ENCODE results near the gene CLHC1.

The CLHC1 gene

GRCh38 chr2:55148269-55148668, 83.8 kb downstream of the CLHC1 start:
- Histone ChIP-seq H3K36me3 (ENCODE audit: insufficient read depth, low read length) (no peaks in the 10 kb centered on the region), H4K20me1 (ENCODE audit: insufficient read depth, low read length) (no peaks in the 10 kb centered on the region), H3K9me3 (ENCODE audit: low read length) (no peaks in the 10 kb centered on the region), H3K4me3 (ENCODE audit: low read depth, low read length, poor library complexity, severe bottlenecking) (no peak overlapping the region), H3K27ac (ENCODE audit: low read depth, low read length, poor library complexity, severe bottlenecking) (no peak overlapping the region), H3K79me2 (ENCODE audit: insufficient read depth, low read length) (no peaks in the 10 kb centered on the region), H3K4me2 (ENCODE audit: low read length) (no peak overlapping the region), H3K27me3 (ENCODE audit: insufficient read depth, low read length) (no peaks in the 10 kb centered on the region), H3K9ac (ENCODE audit: low read length) (no peak overlapping the region), H3F3A (ENCODE audit: insufficient read depth, low read length) (no peaks in the 10 kb centered on the region), H3K9me2 (ENCODE audit: low read depth, low read length) (no peaks in the 10 kb centered on the region), H3K4me1 (ENCODE audit: insufficient read depth, low read length, severe bottlenecking) (peaks cover 10% of the 10 kb centered on the region), H2AFZ (ENCODE audit: low read length) (no peak overlapping the region)
- no peak for TF ChIP-seq CTCF (IDR thresholded peaks at IDR 0.05; ENCODE audit: low read length)
- no peak for TF ChIP-seq EZH2 (IDR thresholded peaks at IDR 0.05; ENCODE audit: borderline replicate concordance, low read length)

- H3K9ac ChIP-seq (ENCODE audit: low read length), result no peak overlapping the region
- H3K4me1 ChIP-seq (ENCODE audit: insufficient read depth, low read length, severe bottlenecking), result peaks cover 4% of the 10 kb centered on the region
- no peaks in the 10 kb centered on the region for H3K9me3 ChIP-seq (ENCODE audit: low read length)
- H3K27me3 ChIP-seq (ENCODE audit: insufficient read depth, low read length), result no peaks in the 10 kb centered on the region
- no peaks in the 10 kb centered on the region for H3F3A ChIP-seq (ENCODE audit: insufficient read depth, low read length)
- H2AFZ ChIP-seq (ENCODE audit: low read length), result no peak overlapping the region
- H3K36me3 ChIP-seq (ENCODE audit: insufficient read depth, low read length), result no peaks in the 10 kb centered on the region; the same call in 1 of the 2 replicates
- H4K20me1 ChIP-seq (ENCODE audit: insufficient read depth, low read length), result no peaks in the 10 kb centered on the region
- no peak overlapping the region for H3K4me2 ChIP-seq (ENCODE audit: low read length)
- no peak overlapping the region for H3K4me3 ChIP-seq (ENCODE audit: low read depth, low read length, poor library complexity, severe bottlenecking)
- TF ChIP-seq CTCF (IDR thresholded peaks at IDR 0.05; ENCODE audit: low read length) (no peak), EZH2 (IDR thresholded peaks at IDR 0.05; ENCODE audit: borderline replicate concordance, low read length) (no peak)
- no peaks in the 10 kb centered on the region for H3K79me2 ChIP-seq (ENCODE audit: insufficient read depth, low read length)
- H3K27ac ChIP-seq (ENCODE audit: low read depth, low read length, poor library complexity, severe bottlenecking), result no peak overlapping the region
- no peaks in the 10 kb centered on the region for H3K9me2 ChIP-seq (ENCODE audit: low read depth, low read length)
Observed at GRCh38 chr2:55147531-55147930, 84.6 kb downstream of the CLHC1 start.

- Histone ChIP-seq H3K4me3 (ENCODE audit: low read depth, low read length, poor library complexity, severe bottlenecking) (no peak overlapping the region), H3K27ac (ENCODE audit: low read depth, low read length, poor library complexity, severe bottlenecking) (no peak overlapping the region), H3K4me1 (ENCODE audit: insufficient read depth, low read length, severe bottlenecking) (no peaks in the 10 kb centered on the region), H3K27me3 (ENCODE audit: insufficient read depth, low read length) (no peaks in the 10 kb centered on the region), H3F3A (ENCODE audit: insufficient read depth, low read length) (no peaks in the 10 kb centered on the region), H3K4me2 (ENCODE audit: low read length) (no peak overlapping the region), H4K20me1 (ENCODE audit: insufficient read depth, low read length) (no peaks in the 10 kb centered on the region), H3K79me2 (ENCODE audit: insufficient read depth, low read length) (no peaks in the 10 kb centered on the region), H3K36me3 (ENCODE audit: insufficient read depth, low read length) (no peaks in the 10 kb centered on the region; the same call in 1 of the 2 replicates), H3K9me3 (ENCODE audit: low read length) (no peaks in the 10 kb centered on the region), H2AFZ (ENCODE audit: low read length) (no peak overlapping the region), H3K9ac (ENCODE audit: low read length) (no peak overlapping the region), H3K9me2 (ENCODE audit: low read depth, low read length) (no peaks in the 10 kb centered on the region)
- no peak for TF ChIP-seq EZH2 (IDR thresholded peaks at IDR 0.05; ENCODE audit: borderline replicate concordance, low read length)
- no peak for TF ChIP-seq CTCF (IDR thresholded peaks at IDR 0.05; ENCODE audit: low read length)
Observed at GRCh38 chr2:55147041-55147440, 85.1 kb downstream of the CLHC1 start.

Measured in OCI-LY1 (cell line).